ENCODE measurements around the gene PRKCG. TPM values are rescaled to one million over a fixed set of nuclear protein-coding genes. Genes with fewer than 3 reads are reported as not detected.

The PRKCG gene
- total RNA-seq, 1 donor = 0.10 TPM

- H3K4me1 ChIP-seq (ENCODE audit: insufficient read depth, low read length) = peaks cover 15% of the 10 kb centered on the region
- H3K9me3 ChIP-seq (ENCODE audit: low read depth, low read length) = no peaks in the 10 kb centered on the region
- peaks cover 28% of the 10 kb centered on the region for H3K27me3 ChIP-seq (ENCODE audit: insufficient read depth, low read length)
- no peak overlapping the region for H3K4me3 ChIP-seq (ENCODE audit: low read length)
These were observed 21.2 kb downstream of the PRKCG start for GRCh38 chr19:53903055-53903680.

DNA sequence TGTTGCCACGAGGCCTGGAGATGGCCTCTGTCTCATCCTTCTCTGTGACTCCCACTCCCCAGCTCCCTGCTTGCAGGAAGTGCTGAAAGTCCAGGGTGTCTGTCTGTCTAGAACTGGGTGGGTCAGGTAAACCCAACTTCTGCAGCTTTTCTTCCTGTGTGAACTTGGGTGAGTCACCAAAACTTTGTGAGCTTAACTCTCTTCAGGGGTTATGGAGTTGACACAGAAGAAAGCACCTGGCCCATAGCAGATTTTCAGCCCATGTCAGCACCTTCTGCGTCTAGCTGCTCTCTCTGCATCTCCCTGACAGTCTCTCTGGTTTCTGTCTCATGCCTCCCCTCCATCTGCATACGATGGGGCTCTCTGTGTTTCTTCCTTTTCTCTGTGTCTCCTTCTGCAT is 22.9 kb downstream of the PRKCG start:
- peaks cover 21% of the 10 kb centered on the region for H3K4me1 ChIP-seq (ENCODE audit: insufficient read depth, low read length)
- no peak overlapping the region for H3K4me3 ChIP-seq (ENCODE audit: low read length)
- H3K27me3 ChIP-seq (ENCODE audit: insufficient read depth, low read length) = peaks cover 38% of the 10 kb centered on the region
- no peaks in the 10 kb centered on the region for H3K9me3 ChIP-seq (ENCODE audit: low read depth, low read length)

- peaks cover 21% of the 10 kb centered on the region for H3K4me1 ChIP-seq (ENCODE audit: insufficient read depth, low read length)
- H3K9me3 ChIP-seq (ENCODE audit: low read depth, low read length) = no peaks in the 10 kb centered on the region
- peaks cover 46% of the 10 kb centered on the region for H3K27me3 ChIP-seq (ENCODE audit: insufficient read depth, low read length)
- no peak overlapping the region for H3K4me3 ChIP-seq (ENCODE audit: low read length)
These were observed 23.8 kb downstream of the PRKCG start for GRCh38 chr19:53905787-53906186.

GRCh38 chr19:53906211-53907192 is 24.5 kb downstream of the PRKCG start:
- Histone ChIP-seq H3K9me3 (ENCODE audit: low read depth, low read length) (no peaks in the 10 kb centered on the region), H3K4me3 (ENCODE audit: low read length) (no peak overlapping the region), H3K27me3 (ENCODE audit: insufficient read depth, low read length) (peaks cover 50% of the 10 kb centered on the region), H3K4me1 (ENCODE audit: insufficient read depth, low read length) (peaks cover 21% of the 10 kb centered on the region)

- H3K4me3 ChIP-seq (ENCODE audit: low read length) = no peak overlapping the region
- peaks cover 56% of the 10 kb centered on the region for H3K27me3 ChIP-seq (ENCODE audit: insufficient read depth, low read length)
- H3K9me3 ChIP-seq (ENCODE audit: low read depth, low read length) = no peaks in the 10 kb centered on the region
- peaks cover 21% of the 10 kb centered on the region for H3K4me1 ChIP-seq (ENCODE audit: insufficient read depth, low read length)
These were observed 25.2 kb downstream of the PRKCG start for GRCh38 chr19:53907193-53907581.

DNA sequence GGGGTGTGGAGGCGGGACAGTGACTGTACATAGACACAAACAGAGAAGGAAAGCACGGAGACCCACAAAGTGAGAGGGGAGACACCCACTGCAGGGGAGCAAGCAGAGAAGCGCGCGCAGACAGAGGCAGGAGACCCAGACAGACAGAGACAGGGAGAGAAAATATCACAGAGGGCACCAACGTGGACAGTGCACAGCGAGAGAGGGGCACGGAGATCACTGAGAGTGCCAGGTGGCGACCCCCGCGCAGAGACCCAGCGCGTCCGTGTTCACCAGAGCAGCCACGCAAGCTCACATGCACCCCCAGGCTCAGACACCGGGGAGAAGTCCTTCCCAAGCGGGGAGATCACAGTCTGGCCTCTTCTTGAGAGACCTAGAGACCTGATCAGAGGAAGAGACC is 25.7 kb downstream of the PRKCG start:
- Histone ChIP-seq H3K4me1 (ENCODE audit: insufficient read depth, low read length) (peaks cover 21% of the 10 kb centered on the region), H3K9me3 (ENCODE audit: low read depth, low read length) (no peaks in the 10 kb centered on the region), H3K4me3 (ENCODE audit: low read length) (no peak overlapping the region), H3K27me3 (ENCODE audit: insufficient read depth, low read length) (peaks cover 57% of the 10 kb centered on the region)

GRCh38 chr19:53908106-53908934 is 26.3 kb downstream of the PRKCG start:
- peaks cover 21% of the 10 kb centered on the region for H3K4me1 ChIP-seq (ENCODE audit: insufficient read depth, low read length)
- no peaks in the 10 kb centered on the region for H3K9me3 ChIP-seq (ENCODE audit: low read depth, low read length)
- H3K4me3 ChIP-seq (ENCODE audit: low read length) = no peak overlapping the region
- peaks cover 61% of the 10 kb centered on the region for H3K27me3 ChIP-seq (ENCODE audit: insufficient read depth, low read length)

DNA sequence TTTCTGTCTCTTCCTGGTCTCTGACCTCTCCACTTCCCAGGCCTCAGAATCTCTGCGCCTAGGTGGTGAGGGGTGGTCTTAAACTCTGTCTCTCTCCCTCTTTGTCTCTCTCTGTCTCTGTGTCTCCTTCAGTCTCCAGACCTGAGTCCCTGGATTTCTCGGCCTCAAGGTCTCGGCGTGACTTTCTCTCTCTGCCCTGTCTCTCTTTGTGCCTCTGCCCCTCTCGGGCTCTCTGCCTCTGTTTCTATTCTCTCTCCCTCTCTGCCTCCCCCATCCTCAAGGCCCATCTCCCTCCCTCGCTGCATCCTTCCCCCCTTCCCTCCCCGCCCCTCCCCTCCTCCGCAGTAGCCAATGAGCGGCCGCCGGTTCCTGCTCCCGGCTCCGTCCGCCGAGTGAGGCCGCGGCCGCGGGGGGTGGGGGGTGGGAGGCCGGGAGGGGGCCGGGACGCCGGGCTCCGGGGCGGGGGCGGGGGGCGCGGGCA is 27.0 kb downstream of the PRKCG start, which contains the start of gene CACNG7:
TSS of gene CACNG7 (plus strand) at position 344 of the 481 bp plus-strand sequence. CDS start 3,554 bp downstream, outside the sequence.
- Histone ChIP-seq H3K4me1 (ENCODE audit: insufficient read depth, low read length) (peaks cover 21% of the 10 kb centered on the region), H3K4me3 (ENCODE audit: low read length) (no peak within 1 kb of the TSS)

GRCh38 chr19:53909471-53910169 is 27.6 kb downstream of the PRKCG start:
- no peak overlapping the region for H3K4me3 ChIP-seq (ENCODE audit: low read length)
- peaks cover 57% of the 10 kb centered on the region for H3K27me3 ChIP-seq (ENCODE audit: insufficient read depth, low read length)
- no peaks in the 10 kb centered on the region for H3K9me3 ChIP-seq (ENCODE audit: low read depth, low read length)
- peaks cover 21% of the 10 kb centered on the region for H3K4me1 ChIP-seq (ENCODE audit: insufficient read depth, low read length)

More for the DNA sequence above, 27.0 kb downstream of the PRKCG start, which contains the start of gene CACNG7:
- Histone ChIP-seq H3K9me3 (ENCODE audit: low read depth, low read length) (no peaks in the 10 kb centered on the region), H3K27me3 (ENCODE audit: insufficient read depth, low read length) (peaks cover 57% of the 10 kb centered on the region)

GRCh38 chr19:53910170-53910518 is 28.1 kb downstream of the PRKCG start:
- no peak overlapping the region for H3K4me3 ChIP-seq (ENCODE audit: low read length)
- H3K9me3 ChIP-seq (ENCODE audit: low read depth, low read length) = no peaks in the 10 kb centered on the region
- peaks cover 55% of the 10 kb centered on the region for H3K27me3 ChIP-seq (ENCODE audit: insufficient read depth, low read length)
- peaks cover 21% of the 10 kb centered on the region for H3K4me1 ChIP-seq (ENCODE audit: insufficient read depth, low read length)

DNA sequence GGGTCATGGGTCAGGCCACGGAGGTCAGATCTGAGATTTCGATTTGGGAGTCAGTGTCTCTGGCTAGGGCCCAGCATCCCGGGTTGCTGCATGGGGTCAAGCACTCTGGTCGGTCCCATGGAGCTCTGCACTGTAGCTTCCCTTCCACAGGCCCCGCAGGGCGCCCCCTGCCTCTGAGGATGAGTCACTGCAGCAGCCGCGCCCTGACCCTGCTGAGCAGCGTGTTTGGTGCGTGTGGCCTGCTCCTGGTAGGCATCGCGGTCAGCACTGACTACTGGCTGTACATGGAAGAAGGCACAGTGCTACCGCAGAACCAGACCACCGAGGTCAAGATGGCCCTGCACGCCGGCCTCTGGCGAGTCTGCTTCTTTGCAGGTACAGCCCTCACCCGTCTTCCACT is 30.7 kb downstream of the PRKCG start:
- Histone ChIP-seq H3K4me3 (ENCODE audit: low read length) (no peak overlapping the region), H3K4me1 (ENCODE audit: insufficient read depth, low read length) (peaks cover 10% of the 10 kb centered on the region), H3K27me3 (ENCODE audit: insufficient read depth, low read length) (peaks cover 41% of the 10 kb centered on the region), H3K9me3 (ENCODE audit: low read depth, low read length) (no peaks in the 10 kb centered on the region)

DNA sequence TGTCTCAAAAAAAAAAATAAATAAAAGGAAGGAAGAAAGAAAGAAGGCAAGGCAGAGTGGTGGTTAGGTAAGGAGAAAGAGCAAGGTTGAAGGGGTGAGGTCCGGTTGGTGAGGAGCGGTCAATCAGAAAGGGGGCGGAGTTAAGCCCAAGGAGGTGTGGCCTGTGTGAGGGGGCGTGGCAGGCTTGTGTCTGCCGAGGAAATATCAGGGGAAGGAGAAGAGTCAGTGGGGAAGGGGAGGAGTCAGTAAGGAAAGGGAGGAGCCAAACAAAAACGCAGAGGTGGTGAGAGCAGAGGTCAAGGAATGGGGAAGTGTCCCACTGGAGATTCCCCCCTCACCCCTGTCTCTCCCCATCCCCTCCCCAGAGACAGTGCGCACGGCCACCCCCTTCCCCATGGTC is 33.0 kb downstream of the PRKCG start:
- peaks cover 22% of the 10 kb centered on the region for H3K27me3 ChIP-seq (ENCODE audit: insufficient read depth, low read length)
- H3K9me3 ChIP-seq (ENCODE audit: low read depth, low read length) = no peaks in the 10 kb centered on the region
- no peaks in the 10 kb centered on the region for H3K4me1 ChIP-seq (ENCODE audit: insufficient read depth, low read length)
- H3K4me3 ChIP-seq (ENCODE audit: low read length) = no peak overlapping the region

DNA sequence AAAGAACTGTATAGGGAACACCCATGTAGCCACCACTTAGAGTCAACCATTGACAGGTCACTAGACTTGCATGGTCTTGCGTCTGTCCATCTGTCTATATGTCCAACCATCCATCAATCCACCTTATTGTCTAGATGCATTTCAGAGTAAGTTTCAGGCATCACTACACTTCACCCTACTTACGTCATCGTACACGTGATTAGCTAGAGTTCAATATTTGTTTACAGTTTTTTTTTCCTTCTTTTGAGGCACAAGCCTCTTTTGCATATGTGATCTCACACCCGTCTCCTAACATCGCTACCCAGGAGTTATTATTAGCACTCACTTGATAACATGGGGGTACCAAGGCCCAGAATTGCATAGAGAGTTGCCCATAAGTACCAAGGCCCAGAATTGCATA is 34.0 kb downstream of the PRKCG start:
- no peaks in the 10 kb centered on the region for H3K9me3 ChIP-seq (ENCODE audit: low read depth, low read length)
- H3K27me3 ChIP-seq (ENCODE audit: insufficient read depth, low read length) = peaks cover 15% of the 10 kb centered on the region
- H3K4me3 ChIP-seq (ENCODE audit: low read length) = no peak overlapping the region
- H3K4me1 ChIP-seq (ENCODE audit: insufficient read depth, low read length) = no peaks in the 10 kb centered on the region

DNA sequence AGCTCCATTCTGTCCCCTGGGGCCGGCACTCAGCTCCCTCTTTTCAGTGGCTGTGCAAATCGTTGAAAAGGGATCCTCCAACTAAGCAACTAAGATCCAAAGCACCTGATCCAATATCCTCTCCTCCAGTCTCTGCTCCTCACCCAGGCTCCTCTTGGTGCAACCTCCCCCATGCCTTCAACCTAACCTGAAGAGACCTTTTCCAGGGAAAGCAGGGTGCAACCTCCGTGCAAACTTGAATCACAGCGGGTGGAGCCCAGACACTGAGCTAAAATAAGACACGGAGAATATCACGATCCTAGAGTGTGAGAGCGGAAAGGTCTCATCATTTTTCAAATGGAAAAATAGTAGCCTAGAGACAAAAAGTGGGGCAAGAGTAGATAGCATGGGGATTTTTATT is 35.4 kb downstream of the PRKCG start:
- Histone ChIP-seq H3K4me3 (ENCODE audit: low read length) (no peak overlapping the region), H3K4me1 (ENCODE audit: insufficient read depth, low read length) (no peaks in the 10 kb centered on the region), H3K9me3 (ENCODE audit: low read depth, low read length) (no peaks in the 10 kb centered on the region), H3K27me3 (ENCODE audit: insufficient read depth, low read length) (peaks cover 4% of the 10 kb centered on the region)

All from mononuclear cell (primary cell).